Naive thymus-derived CD4-positive, alpha-beta T cell (primary cell): ENCODE measurements around the gene HBB. TPM values are rescaled to one million over a fixed set of nuclear protein-coding genes. Genes with fewer than 3 reads are reported as not detected.

ENCODE experiments used
- polyA plus RNA-seq, 2 donors: library from polyadenylated mRNA; unstranded; fragments of 300-500 nt; fragmentation: Illumina TruSeq; gene quantifications; one replicate each; pipeline ENCODE4 v1.2.3, GENCODE V29; 2021
- total RNA-seq, 6 experiments: library from RNA in 5 of 6; stranded (reverse) in 5 of 6; gene quantifications; 1 replicate in 5 of 6; 2 replicates in 1 of 6; pipeline ENCODE4 v1.2.3 and lab custom pipeline; 2021 to 2026

The HBB gene
- total and polyA plus RNA-seq, 7 experiments from 2014 or later = 0.67 to 56.2 (median 0.95) TPM; not detected in 3

Other genes starting within 250 kb of the HBB start
- gene OR51L1, start 232.2 kb downstream of the HBB start, total RNA-seq = not detected
- gene OR51L1, start 232.2 kb downstream of the HBB start, polyA plus RNA-seq = not detected
- gene OR52J3, start 180.5 kb downstream of the HBB start, total RNA-seq = not detected
- gene OR52J3, start 180.5 kb downstream of the HBB start, polyA plus RNA-seq = not detected
- gene OR52E2, start 167.4 kb downstream of the HBB start, total RNA-seq = not detected
- gene OR52E2, start 167.4 kb downstream of the HBB start, polyA plus RNA-seq = not detected
- gene OR52E1, start 157.5 kb downstream of the HBB start, total RNA-seq = not detected
- gene OR52E1, start 157.5 kb downstream of the HBB start, polyA plus RNA-seq = not detected
- not detected for gene OR52A5, start 88.7 kb downstream of the HBB start, total RNA-seq
- gene OR52A5, start 88.7 kb downstream of the HBB start, polyA plus RNA-seq = not detected
- not detected for gene OR52A1, start 72.3 kb downstream of the HBB start, total RNA-seq
- not detected for gene OR52A1, start 72.3 kb downstream of the HBB start, polyA plus RNA-seq
- not detected for gene OR51V1, start 26.4 kb downstream of the HBB start, total RNA-seq
- not detected for gene OR51V1, start 26.4 kb downstream of the HBB start, polyA plus RNA-seq
- gene HBD, start 7.4 kb upstream of the HBB start, total RNA-seq = not detected
- gene HBD, start 7.4 kb upstream of the HBB start, polyA plus RNA-seq = not detected
- gene HBG1, start 22.8 kb upstream of the HBB start, total RNA-seq = not detected
- not detected for gene HBG1, start 22.8 kb upstream of the HBB start, polyA plus RNA-seq
- not detected for gene HBG2, start 27.7 kb upstream of the HBB start, total RNA-seq
- not detected for gene HBG2, start 27.7 kb upstream of the HBB start, polyA plus RNA-seq
- not detected for gene HBE1, start 42.9 kb upstream of the HBB start, total RNA-seq
- not detected for gene HBE1, start 42.9 kb upstream of the HBB start, polyA plus RNA-seq
- not detected for gene OR51B4, start 74.9 kb upstream of the HBB start, total RNA-seq
- gene OR51B4, start 74.9 kb upstream of the HBB start, polyA plus RNA-seq = not detected
- not detected for gene OR51B2, start 97.2 kb upstream of the HBB start, total RNA-seq
- not detected for gene OR51B2, start 97.2 kb upstream of the HBB start, polyA plus RNA-seq
- gene OR51B5, start 116.5 kb upstream of the HBB start, total RNA-seq = under 1 TPM in 1 of 5 experiments, not detected in 4; 0.48 TPM
- not detected for gene OR51B5, start 116.5 kb upstream of the HBB start, polyA plus RNA-seq
- not detected for gene OR51B6, start 124.4 kb upstream of the HBB start, total RNA-seq
- gene OR51B6, start 124.4 kb upstream of the HBB start, polyA plus RNA-seq = not detected
- gene OR51M1, start 156.7 kb upstream of the HBB start, total RNA-seq = not detected
- gene OR51M1, start 156.7 kb upstream of the HBB start, polyA plus RNA-seq = not detected
- gene OR51Q1, start 195.0 kb upstream of the HBB start, total RNA-seq = not detected
- gene OR51Q1, start 195.0 kb upstream of the HBB start, polyA plus RNA-seq = not detected
- not detected for gene OR51I1, start 214.4 kb upstream of the HBB start, total RNA-seq
- gene OR51I1, start 214.4 kb upstream of the HBB start, polyA plus RNA-seq = not detected
- gene OR51I2, start 222.3 kb upstream of the HBB start, total RNA-seq = not detected
- not detected for gene OR51I2, start 222.3 kb upstream of the HBB start, polyA plus RNA-seq